ENCODE results near the gene PTPRT.

DNA sequence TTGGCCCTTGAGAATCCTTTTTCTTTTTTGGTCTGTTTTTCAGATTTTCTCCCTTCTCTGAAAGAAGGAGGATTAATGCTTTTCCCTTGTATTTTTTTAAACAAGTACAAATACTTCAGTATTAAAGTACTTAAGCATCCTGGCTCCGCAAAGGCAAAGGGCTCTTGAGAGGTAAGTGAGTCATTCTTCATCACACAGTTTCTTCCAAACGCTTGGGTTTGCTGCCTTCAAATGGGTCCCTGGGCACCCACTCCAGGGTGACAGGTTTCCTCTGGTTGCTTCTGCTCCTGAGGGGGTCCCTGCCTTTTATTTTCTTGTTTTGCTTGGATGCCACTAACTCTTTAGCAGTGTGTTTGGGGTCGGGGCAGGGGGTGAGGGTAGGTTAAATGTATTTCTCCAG is 437.1 kb downstream of the PTPRT start:
- TF ChIP-seq, protein P1, sequence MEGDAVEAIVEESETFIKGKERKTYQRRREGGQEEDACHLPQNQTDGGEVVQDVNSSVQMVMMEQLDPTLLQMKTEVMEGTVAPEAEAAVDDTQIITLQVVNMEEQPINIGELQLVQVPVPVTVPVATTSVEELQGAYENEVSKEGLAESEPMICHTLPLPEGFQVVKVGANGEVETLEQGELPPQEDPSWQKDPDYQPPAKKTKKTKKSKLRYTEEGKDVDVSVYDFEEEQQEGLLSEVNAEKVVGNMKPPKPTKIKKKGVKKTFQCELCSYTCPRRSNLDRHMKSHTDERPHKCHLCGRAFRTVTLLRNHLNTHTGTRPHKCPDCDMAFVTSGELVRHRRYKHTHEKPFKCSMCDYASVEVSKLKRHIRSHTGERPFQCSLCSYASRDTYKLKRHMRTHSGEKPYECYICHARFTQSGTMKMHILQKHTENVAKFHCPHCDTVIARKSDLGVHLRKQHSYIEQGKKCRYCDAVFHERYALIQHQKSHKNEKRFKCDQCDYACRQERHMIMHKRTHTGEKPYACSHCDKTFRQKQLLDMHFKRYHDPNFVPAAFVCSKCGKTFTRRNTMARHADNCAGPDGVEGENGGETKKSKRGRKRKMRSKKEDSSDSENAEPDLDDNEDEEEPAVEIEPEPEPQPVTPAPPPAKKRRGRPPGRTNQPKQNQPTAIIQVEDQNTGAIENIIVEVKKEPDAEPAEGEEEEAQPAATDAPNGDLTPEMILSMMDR (IDR thresholded peaks at IDR 0.05; ENCODE audit: low read depth, low read length) = no peak
- TF ChIP-seq POLR2A (IDR thresholded peaks at IDR 0.05; ENCODE audit: extremely low read depth, insufficient read length) = no peak

All from NB4 (cell line).